IPS DF 19.7 (cell line): ENCODE results near the gene TBX15.

ENCODE experiments used
- DNase-seq: peaks from one replicate; pipeline ENCODE4 v3.0.0-alpha.2; 2013; ENCODE audit warnings: low read depth, low spot score

The TBX15 gene

DNA sequence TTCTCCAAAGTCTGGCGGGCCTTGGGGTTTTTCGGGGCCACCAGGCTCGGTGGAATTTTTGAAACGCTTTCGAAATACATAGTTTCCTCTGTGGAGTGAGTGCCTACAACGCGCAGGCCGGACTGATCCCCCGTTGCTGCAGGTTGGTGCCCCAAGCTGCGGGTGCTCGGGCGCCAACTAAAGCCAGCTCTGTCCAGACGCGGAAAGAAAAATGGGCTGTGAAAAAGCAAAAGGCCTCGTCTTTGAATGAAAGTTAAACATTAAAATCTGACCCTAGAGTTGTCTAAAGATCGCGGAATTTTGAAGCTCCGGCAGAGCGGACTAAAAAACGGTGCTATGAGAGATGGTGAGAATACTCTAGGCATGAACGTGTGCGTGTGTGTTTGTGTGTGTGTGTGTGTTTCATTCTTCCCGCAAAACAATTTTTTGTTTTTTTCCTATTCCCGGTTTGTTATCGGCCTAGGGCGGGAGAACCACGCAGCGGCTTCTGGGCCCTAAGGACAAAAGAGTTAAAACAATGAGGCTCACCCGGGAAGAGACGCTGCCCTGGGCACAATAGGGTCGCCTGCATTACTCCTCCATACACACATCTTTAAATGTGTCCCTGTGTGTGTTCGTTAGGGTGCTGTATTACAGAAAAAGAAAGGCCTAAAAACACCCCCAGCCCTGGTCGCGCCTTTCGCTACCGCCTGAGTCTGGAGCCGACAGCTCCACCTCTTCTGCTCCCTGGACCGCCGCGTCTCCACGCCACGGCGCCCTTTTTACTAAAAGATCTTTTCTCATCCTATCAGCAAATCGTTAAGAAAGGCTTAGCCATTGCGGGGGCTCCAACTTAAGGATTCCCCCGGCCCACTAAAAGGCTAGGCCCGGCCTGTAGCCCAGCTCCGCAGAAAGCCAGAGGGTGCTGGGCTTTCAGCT, 3.2 kb downstream of the TBX15 start:
- no peak for DNase-seq

DNA sequence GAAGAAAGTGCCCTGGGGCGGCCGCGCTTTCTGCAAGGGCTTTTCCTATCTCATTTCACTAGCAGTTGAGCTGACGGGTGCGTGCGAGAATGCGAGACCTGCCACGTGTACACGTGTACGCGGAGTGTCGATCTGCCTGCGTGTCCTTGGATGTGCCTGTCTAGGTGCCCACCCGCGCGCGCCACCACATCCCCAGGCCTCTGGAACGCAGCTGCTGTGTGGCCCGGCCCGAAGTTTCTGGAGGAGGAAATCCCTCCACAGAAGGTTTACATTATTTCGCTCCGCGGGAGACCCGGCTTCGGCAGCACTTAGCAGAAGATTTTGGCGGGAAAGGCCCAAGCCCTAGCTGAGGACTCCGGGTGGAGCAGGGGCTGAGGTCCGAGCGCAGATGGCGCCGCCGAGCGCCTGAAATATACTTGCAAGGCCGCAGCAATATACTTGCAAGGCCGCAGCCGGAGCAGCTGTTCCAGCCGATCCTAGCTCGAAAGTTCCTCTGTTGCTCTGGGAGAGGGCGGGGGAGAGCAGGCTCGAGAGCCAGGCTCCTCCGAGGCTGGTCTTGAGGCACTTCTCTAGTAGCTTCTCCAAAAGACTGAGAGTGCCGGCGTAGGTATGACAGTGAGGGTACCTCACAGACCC, 3.9 kb downstream of the TBX15 start:
- no peak for DNase-seq

- no peak for DNase-seq
These were observed 4.5 kb downstream of the TBX15 start for GRCh38 chr1:118983558-118984041.

- no peak for DNase-seq
These were observed 5.2 kb downstream of the TBX15 start for GRCh38 chr1:118982821-118983557.

DNA sequence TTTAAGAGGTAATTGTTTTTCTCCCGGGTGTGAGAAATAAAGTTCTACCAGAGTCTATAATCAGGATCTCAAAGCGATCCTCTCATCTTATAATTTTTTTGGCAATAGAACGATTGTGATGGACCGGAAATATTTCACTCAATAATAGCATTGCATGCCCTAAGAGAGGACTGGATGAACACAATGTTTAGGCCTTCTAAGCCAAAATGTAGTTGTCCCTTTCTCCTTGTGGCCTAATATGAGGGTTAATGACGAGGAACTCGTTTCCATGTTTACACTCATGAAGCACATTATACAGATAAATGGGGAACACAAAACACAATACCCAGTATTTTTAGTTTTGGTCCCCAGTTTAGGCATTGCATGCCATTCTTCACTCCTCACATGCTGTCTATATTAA, 5.9 kb downstream of the TBX15 start:
- no peak for DNase-seq

GRCh38 chr1:118981436-118981835, 6.7 kb downstream of the TBX15 start:
- no peak for DNase-seq

DNA sequence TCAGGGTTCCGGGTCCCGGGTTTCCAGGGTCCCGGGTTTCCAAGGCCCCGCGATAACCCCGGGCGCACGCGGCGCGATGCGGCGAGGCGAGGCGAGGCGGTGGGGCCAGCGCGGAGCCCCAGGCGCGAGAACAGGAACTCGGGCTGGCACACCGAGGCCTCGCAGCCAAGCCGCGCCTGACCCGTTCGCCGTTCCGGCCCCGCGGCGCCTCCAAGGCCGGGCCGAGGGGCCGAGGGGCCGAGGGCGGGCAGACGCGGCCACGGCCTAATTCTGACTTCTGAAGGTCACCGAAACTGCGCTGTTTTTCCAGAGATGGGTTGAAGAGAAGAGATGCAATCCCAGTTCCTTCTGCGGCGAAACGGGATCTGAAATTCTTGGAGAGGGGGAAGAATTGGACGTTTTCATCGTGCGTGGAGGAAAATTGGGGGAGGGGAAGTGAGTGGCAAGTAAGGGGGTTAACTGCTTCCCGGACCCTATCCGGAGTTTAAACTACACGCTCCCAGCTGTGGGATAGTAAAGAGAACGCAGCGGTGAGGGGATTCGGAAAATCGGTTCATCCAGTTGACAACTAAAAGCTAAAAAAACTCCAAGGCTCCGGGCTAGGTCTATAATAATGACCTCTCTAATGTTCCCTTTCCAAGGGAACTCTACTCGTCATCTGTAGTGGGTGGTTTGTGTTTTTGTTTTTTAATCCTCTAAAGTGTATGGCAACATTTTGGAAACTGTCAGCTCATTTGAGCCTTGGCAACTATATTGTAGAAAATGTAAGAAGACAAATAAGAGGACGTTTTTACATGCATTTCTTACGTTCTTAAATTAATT, 8.2 kb downstream of the TBX15 start:
- DNase-seq = no peak

- DNase-seq = no peak
These were observed 9.0 kb downstream of the TBX15 start for GRCh38 chr1:118978914-118979701.

GRCh38 chr1:118977600-118977999, 10.5 kb downstream of the TBX15 start:
- no peak for DNase-seq

GRCh38 chr1:118974661-118975060, 13.5 kb downstream of the TBX15 start:
- no peak for DNase-seq

DNA sequence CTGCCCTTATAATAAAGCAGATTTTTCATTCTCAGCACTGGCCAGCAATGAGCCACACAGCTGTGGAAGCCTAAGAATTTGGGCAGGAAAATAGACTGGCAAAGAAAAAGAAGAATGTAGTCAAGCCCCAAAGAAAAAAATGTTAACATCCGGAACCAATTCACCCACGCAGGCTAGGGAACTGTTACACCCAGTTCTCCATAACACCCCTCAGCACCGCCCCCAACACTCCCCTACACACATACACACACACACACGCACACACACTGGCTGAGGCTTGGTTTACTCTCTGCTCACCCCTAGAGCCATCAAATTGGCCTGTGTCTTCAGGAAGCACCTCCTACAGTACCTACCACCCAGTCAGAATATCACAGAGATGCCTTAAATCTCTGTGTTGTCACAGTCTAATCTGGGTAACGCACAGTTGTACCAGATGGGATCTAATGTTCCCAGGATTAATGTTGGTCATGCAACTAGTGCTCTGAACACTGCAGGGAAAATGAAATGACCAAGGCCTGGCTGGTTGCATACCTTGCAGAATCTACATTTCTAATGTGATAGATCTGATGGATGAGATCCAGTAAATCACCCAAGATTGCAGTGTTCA, 14.5 kb downstream of the TBX15 start:
- no peak for DNase-seq

- no peak for DNase-seq
These were observed 15.1 kb downstream of the TBX15 start for GRCh38 chr1:118973032-118973431.

DNA sequence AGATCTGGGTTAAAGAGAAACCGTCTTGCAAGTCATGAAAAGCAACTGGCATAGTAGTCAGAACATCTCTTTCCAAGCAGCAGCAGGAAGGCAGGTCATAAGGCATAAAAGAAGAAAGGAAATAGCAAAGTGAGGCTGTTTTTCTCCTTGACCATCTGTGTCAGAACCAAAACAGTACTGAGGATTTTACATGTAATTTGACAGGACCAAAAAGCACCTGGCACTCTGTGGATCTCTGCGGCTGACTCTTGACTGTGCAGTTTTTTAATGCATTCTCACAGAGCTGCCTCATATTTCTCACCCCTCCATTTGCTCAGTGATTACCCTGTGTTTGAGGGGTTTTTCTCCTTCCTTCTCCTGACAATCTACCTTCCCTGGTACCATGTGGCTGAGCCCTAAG, 17.7 kb downstream of the TBX15 start:
- DNase-seq = no peak

DNA sequence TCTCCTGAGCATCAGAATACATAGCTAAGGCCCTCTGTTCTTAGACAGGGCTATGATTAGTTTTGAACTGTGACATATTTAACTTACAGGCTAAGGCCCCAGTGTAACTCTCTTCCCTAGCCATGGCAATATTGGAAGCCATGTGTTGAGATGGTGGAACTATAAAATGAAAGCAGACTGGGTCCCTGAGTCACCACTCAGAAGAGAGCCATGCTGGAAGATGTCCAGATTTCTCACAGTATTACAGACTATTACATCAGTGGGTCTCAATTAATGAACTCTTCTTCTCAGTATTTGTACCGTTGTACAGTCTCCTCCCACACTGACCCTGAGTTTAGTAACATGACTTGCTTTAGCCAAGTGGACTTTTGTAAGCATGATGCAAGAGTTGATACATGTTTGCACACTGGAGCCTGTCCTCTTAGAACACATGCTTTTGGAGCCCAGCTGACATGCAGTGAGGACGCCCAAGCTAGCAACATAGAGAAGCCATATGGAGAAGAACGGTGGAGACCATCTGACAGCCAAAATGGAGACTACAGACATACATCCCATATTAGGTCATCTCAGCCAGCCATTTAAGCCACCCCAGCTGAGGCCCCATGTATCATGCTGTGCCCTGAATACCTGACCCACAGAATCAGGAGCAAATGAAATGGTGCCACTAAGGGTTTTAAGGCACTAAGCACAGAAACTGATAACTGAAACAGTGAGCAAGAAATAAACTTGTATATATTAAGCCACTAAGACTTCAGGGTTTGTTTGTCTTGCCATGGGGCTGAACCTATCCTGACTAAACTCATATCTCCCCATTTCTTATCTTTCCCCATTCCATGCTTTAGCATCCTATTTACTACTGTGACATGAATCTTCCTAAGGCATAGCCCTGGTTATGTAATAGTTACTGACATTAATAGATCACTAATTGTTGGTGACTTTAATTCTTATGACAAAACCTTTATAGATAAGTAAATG, 24.4 kb downstream of the TBX15 start:
- no peak for DNase-seq

DNA sequence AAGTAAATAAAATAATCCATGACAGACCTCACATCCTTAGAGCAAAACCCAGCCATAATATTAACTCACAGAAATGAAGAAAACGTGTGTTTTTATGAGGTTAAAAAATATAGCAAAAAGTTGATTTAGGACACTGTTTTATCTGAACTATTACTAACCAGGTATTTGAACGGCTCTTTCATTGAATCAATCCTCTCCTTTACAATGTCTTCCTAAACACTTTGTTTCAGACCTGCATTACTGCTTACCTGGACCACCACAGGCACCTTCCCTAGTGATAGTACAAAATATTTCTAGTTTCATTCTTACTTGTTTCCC, 25.0 kb downstream of the TBX15 start:
- DNase-seq = no peak

GRCh38 chr1:118961156-118961555, 27.0 kb downstream of the TBX15 start:
- DNase-seq = no peak

DNA sequence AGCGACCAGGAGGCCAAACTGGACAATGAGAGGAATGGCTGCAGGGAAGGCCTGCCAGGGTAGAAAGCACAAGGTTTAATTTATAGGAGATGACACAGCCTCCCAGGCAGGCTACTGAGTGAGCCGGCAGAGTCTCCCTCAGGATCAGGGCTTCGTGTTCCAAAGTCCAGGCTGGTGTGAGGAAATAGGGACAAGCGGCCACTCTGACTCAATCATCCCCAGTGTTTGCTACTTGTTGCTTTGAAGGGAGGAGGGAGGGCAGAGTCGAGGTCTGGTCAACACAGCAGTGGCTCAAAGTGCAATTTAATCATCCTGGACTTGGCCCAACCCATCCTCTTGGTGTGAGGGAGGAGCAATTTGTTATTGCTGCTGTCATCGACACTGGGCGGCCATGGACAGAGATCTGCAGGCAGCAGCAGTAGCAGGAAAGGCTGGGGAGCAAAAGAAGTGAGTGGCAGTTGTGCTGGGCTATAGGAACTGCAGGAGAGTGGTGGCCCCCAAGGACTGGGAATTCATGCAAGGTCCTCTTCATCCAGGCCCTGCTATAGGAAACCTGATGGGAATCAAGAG, 27.5 kb downstream of the TBX15 start:
- no peak for DNase-seq

DNA sequence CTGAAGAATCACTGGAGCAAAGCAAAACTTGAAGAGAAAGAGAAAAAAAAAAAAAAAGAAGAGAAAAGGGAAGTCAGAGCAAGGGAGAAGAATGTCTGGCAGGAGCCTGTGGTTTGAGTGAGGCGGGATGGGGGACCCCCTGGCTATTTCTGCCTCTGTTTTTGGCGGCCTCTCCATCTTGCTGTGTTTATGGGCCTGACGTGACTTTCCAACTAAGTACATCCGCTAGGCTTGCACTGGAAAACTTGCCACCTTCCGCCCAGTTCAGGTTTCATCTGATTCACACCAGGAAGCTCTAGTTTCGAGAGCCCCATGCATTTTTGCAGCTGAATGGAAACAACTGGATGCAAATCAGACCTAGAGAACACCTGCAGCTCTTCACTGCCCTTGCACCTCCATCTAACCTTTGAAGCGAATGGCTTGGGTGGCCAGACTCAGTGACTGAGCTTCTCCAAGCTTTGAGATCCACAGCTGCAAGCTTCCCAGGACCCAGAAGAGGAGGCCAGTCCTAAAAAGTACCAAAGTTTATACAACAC, 28.0 kb downstream of the TBX15 start:
- DNase-seq = peak; percentile 76
